Sigmoid colon (tissue), 4 donors: ENCODE measurements around the gene JDP2.

Source experiments
- CTCF ChIP-seq, 4 experiments: fragments of 450-650 bp in 3 of 4; fragments of 200-600 bp in 1 of 4; IDR thresholded peaks; one replicate each; pipeline ENCODE4 v1.5.1; 2016 to 2019; ENCODE audit warnings: antibody characterized with exemption in 4 of 4, mild to moderate bottlenecking in 3 of 4, moderate library complexity in 2 of 4
- EP300 ChIP-seq, 4 donors: sonication (generic); formaldehyde crosslinking; IDR thresholded peaks; one replicate each; pipeline ENCODE4 v1.6.1; 2017; ENCODE audit warnings: antibody characterized with exemption in 4 of 4
- POLR2A ChIP-seq, 2 donors: fragments of 450-650 bp; IDR thresholded peaks; one replicate each; pipeline ENCODE4 v1.6.1; 2016; ENCODE audit warnings: antibody characterized with exemption in 2 of 2, mild to moderate bottlenecking in 2 of 2, moderate library complexity in 2 of 2
- POLR2AphosphoS5 ChIP-seq, 4 donors: sonication (generic); formaldehyde crosslinking; IDR thresholded peaks; one replicate each; pipeline ENCODE4 v1.6.1; 2017; ENCODE audit warnings: antibody characterized with exemption in 4 of 4

- TF ChIP-seq CTCF (IDR thresholded peaks at IDR 0.05) (no peak), POLR2A (IDR thresholded peaks at IDR 0.05) (no peak), EP300 (IDR thresholded peaks at IDR 0.05) (no peak), POLR2AphosphoS5 (IDR thresholded peaks at IDR 0.05) (no peak)
Measured at GRCh38 chr14:75418850-75419768, 8.7 kb upstream of the JDP2 start.
